Astrocyte of the cerebellum (primary cell): Measurements from ENCODE around the gene RBFOX1.

Experiments
- DNase-seq: peaks from one replicate; pipeline ENCODE4 v3.0.0-alpha.2; 2011; ENCODE audit warnings: low read depth
- H3K4me3 ChIP-seq: 2 replicates; pipeline ENCODE4 v1.5.1; 2011; ENCODE audit warnings: mild to moderate bottlenecking, low read depth, low read length, moderate library complexity
- in situ Hi-C: cut with HindIII; loops from 2 replicates; pipeline ENCODE4 v1.10.0; 2017; ENCODE audit warnings: low sequenced_read_pairs
- TF ChIP-seq, protein P1 (sequence below): IDR thresholded peaks from 2 replicates; pipeline ENCODE4 v1.5.1; 2012; ENCODE audit warnings: low read length, low read depth, moderate library complexity, mild to moderate bottlenecking; ENCODE audit errors: missing control alignments

Gene RBFOX1

DNA sequence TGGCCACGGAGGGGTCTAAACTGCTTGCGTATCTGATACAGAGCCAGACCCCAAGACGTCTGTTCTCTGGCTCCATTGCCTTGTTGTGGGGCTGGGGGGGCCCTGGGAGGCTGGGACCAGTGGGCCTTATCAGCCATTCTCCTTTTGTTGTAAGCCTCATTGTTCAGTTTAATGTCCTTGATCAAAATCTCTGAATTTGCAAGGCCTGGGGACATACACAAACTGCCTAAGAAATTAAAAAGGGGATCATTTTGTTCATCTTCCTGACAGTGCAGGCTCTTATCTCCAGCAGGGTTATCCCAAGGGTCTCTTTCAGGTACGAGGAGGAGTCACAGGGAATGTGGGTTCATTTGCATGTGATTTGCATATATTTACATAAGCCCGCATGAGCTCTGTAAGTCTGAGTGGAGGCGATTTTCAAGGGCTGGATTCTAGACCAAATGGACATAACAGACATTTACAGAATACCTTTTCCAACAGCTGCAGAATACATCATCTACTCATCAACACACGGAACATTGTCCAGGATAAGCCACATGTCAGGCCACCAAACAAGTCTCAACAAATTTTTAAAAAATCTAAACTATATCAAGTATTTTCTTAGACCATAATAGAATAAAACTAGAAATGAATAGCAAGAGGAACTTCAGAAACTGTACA is 269.8 kb downstream of the RBFOX1 start:
- in situ Hi-C loops = no loop called here
- H3K4me3 ChIP-seq = no peak overlapping the region
- DNase-seq = no peak
- TF ChIP-seq, protein P1, sequence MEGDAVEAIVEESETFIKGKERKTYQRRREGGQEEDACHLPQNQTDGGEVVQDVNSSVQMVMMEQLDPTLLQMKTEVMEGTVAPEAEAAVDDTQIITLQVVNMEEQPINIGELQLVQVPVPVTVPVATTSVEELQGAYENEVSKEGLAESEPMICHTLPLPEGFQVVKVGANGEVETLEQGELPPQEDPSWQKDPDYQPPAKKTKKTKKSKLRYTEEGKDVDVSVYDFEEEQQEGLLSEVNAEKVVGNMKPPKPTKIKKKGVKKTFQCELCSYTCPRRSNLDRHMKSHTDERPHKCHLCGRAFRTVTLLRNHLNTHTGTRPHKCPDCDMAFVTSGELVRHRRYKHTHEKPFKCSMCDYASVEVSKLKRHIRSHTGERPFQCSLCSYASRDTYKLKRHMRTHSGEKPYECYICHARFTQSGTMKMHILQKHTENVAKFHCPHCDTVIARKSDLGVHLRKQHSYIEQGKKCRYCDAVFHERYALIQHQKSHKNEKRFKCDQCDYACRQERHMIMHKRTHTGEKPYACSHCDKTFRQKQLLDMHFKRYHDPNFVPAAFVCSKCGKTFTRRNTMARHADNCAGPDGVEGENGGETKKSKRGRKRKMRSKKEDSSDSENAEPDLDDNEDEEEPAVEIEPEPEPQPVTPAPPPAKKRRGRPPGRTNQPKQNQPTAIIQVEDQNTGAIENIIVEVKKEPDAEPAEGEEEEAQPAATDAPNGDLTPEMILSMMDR = no peak

DNA sequence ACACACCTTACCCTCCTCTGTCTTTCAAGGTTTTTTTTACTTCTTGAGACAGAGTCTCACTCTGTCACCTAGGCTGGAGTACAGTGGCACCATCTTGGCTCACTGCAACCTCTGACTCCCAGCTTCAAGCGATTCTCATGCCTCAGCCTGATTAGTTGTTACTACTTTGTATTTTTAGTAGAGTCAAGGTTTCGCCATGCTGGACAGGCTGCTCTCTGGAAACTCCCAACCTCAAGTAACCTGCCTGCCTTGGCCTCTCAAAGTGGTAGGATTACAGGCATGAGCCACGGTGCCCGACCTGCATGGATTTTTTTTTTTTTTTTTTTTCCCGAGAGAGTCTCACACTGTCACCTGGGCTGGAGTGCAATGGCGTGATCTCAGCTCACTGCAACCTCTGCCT is 273.2 kb downstream of the RBFOX1 start:
- no peak for DNase-seq
- no peak overlapping the region for H3K4me3 ChIP-seq
- in situ Hi-C loops = no loop called here
- TF ChIP-seq, protein P1 = no peak

DNA sequence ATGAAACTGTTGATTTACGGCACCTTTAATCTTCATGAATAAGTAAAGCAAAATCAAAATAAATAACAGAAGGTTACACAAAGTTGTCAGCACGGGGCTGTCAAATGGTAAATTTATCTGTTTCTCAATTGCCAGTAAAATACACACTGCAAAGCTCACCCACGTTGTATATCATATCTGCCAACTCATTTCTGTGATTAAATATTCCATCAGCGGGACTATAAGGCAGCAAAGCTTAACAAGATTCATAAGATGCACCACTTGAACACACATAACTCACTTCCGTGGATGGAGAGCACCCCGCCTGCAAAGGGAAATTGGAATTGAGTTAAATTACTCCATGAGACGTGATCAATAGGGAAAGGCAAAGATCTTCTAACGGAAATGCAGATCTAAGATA is 280.0 kb downstream of the RBFOX1 start:
- in situ Hi-C loops = no loop called here
- DNase-seq = no peak
- H3K4me3 ChIP-seq = no peak overlapping the region
- TF ChIP-seq, protein P1 = no peak

DNA sequence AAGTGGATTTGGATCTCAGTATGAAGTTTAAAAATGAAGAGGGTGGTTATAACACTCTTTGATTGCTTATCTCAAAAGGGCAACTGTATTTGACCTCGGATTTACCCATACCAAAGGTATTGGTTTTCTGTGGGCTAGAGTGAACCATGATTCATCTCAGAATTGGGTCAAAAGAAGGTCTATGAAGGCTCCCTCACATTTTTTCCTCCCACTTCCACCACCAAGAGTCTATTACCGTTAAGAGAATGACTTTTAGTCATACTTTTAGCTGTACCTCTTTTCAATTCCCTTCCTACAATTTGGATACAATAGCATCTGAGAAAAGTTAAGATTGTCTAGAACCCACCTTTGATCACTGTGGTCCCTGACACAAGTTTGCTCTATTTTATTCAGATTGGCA is 280.9 kb downstream of the RBFOX1 start:
- no peak for DNase-seq
- in situ Hi-C loops = no loop called here
- TF ChIP-seq, protein P1 = no peak
- no peak overlapping the region for H3K4me3 ChIP-seq

DNA sequence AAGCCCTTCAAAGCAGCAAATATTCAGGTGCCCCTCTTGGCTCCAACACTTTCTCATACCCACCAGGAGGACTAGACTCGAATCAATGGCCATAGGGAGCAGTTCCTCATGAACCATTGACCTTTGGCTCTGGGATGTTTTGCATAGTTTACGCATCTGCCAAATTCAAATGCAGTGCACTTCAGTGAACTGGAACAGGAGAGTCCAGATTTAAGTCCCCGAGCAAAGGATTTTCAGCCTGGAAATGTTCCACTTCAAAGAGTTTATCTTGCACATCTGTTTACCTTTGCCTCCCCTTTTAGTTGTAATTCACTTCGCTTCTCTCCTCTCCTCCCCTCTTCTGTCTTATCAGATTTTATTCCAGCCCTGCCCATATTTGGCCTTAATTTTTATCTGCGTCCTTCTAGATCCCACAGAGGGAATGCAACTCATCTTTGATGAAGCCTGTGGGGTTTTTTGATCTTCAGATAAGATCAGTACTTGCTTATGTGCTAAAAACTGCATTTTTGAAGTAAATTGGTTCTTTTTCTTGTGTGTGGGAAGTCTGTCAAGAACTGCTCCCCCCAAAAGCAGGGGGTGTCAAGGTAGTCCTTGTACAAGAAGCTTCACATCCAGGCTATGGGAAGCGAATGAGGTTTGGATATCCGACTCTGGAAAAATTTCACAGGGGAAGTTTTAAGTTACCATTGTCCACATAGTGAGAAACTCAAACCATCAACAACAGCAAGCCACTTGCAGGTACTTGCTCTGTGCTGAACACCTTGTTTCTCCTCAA is 281.6 kb downstream of the RBFOX1 start:
- DNase-seq = no peak
- in situ Hi-C loops = no loop called here
- TF ChIP-seq, protein P1 = no peak
- H3K4me3 ChIP-seq = no peak overlapping the region

DNA sequence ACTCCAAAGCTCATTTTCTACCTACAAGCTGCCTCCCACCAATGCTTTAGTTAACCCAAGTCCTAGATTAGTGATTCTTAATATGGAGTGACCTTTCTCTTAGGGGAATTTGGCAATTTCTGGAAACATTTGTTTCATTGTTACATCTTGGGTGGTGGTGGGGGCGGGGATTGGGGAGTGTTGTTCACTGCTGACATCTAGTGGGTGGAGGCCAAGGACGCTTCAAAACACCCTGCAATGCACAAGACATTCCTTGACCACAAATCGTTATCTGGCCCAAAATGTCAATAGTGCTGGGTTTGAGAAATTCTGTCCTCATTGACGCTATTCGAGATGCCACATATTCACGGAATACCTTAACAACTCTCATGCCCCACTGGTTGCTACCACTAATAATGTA is 282.9 kb downstream of the RBFOX1 start:
- no peak for DNase-seq
- no peak overlapping the region for H3K4me3 ChIP-seq
- in situ Hi-C loops = no loop called here
- TF ChIP-seq, protein P1 = no peak
